WTC11 (cell line): ENCODE results near the gene SDHB. TPM values are rescaled to one million over a fixed set of nuclear protein-coding genes. Genes with fewer than 3 reads are reported as not detected.

ENCODE experiments used
- ATAC-seq: fragments of 200-7000 bp; cut with Tn5 transposase; 2 replicates; pipeline ENCODE4 v1.10.0; 2021; ENCODE audit warnings: mild to moderate bottlenecking, moderate library complexity
- CTCF ChIA-PET: fragments of 300-600 bp; sonication (Branson Sonifier 250); formaldehyde crosslinking; loops from one replicate; lab custom pipeline; 2021; ENCODE audit warnings: antibody characterized with exemption; lab: Charles Lee
- POLR2A ChIA-PET: fragments of 350-600 bp; sonication (Branson Sonifier 250); formaldehyde crosslinking; loops from one replicate; lab custom pipeline; 2021; ENCODE audit warnings: antibody characterized with exemption; lab: Charles Lee
- DNase-seq: peaks from one replicate; pipeline ENCODE4 v3.0.0; 2021; ENCODE audit warnings: low spot score
- H3K27ac Mint-ChIP-seq: 2 replicates; pipeline ENCODE4 v1.8.0; 2021; ENCODE audit warnings: mixed read lengths
- H3K27me3 Mint-ChIP-seq: 2 replicates; pipeline ENCODE4 v1.8.0; 2021; ENCODE audit warnings: low read depth, mild to moderate bottlenecking, moderate library complexity, mixed read lengths
- H3K36me3 Mint-ChIP-seq: 2 replicates; pipeline ENCODE4 v1.8.0; 2021; ENCODE audit warnings: mixed read lengths
- H3K4me1 Mint-ChIP-seq: 2 replicates; pipeline ENCODE4 v1.8.0; 2022; ENCODE audit warnings: mixed read lengths
- H3K4me3 Mint-ChIP-seq: 2 replicates; pipeline ENCODE4 v1.8.0; 2021; ENCODE audit warnings: mild to moderate bottlenecking, moderate library complexity, mixed read lengths
- H3K9me3 Mint-ChIP-seq: 2 replicates; pipeline ENCODE4 v1.8.0; 2021; ENCODE audit warnings: mixed read lengths
- CBFB ChIP-seq: sonication (generic); formaldehyde crosslinking; IDR thresholded peaks from 2 replicates; pipeline ENCODE4 v1.8.1; 2022; ENCODE audit warnings: mild to moderate bottlenecking, low read depth, missing genetic modification reagents
- CREB1 ChIP-seq: sonication (generic); formaldehyde crosslinking; IDR thresholded peaks from 2 replicates; pipeline ENCODE4 v1.8.0; 2023; ENCODE audit warnings: mild to moderate bottlenecking, missing genetic modification reagents
- CREM ChIP-seq: sonication (generic); formaldehyde crosslinking; IDR thresholded peaks from 2 replicates; pipeline ENCODE4 v1.8.1; 2022; ENCODE audit warnings: mild to moderate bottlenecking, missing genetic modification reagents, moderate library complexity
- ELF4 ChIP-seq: sonication (generic); formaldehyde crosslinking; IDR thresholded peaks from 2 replicates; pipeline ENCODE4 v1.8.1; 2022; ENCODE audit warnings: low read depth, mild to moderate bottlenecking, moderate library complexity, missing genetic modification reagents
- ERG ChIP-seq: fragments of 250-450 bp; sonication (Bioruptor Pico); IDR thresholded peaks from 2 replicates; pipeline ENCODE4 v1.8.0; 2021; ENCODE audit warnings: mild to moderate bottlenecking
- GABPB1 ChIP-seq: sonication (generic); formaldehyde crosslinking; IDR thresholded peaks from 2 replicates; pipeline ENCODE4 v1.8.1; 2023; ENCODE audit warnings: mild to moderate bottlenecking, missing genetic modification reagents
- IRF2 ChIP-seq: sonication (generic); formaldehyde crosslinking; IDR thresholded peaks from 2 replicates; pipeline ENCODE4 v1.8.0; 2022; ENCODE audit warnings: low read depth, missing genetic modification reagents, borderline replicate concordance
- JUN ChIP-seq: sonication (generic); formaldehyde crosslinking; IDR thresholded peaks from 2 replicates; pipeline ENCODE4 v1.8.0; 2023; ENCODE audit warnings: mild to moderate bottlenecking, missing genetic modification reagents
- MXD4 ChIP-seq: fragments of 250-450 bp; sonication (Bioruptor Pico); IDR thresholded peaks from 2 replicates; pipeline ENCODE4 v1.8.0; 2021; ENCODE audit warnings: mild to moderate bottlenecking, moderate library complexity, borderline replicate concordance
- NFE2L1 ChIP-seq: sonication (generic); formaldehyde crosslinking; IDR thresholded peaks from 2 replicates; pipeline ENCODE4 v1.8.1; 2023; ENCODE audit warnings: missing genetic modification reagents
- NFYB ChIP-seq: sonication (generic); formaldehyde crosslinking; conservative IDR thresholded peaks from 2 replicates; pipeline ENCODE4 v1.8.0; 2022; ENCODE audit warnings: low read depth, missing genetic modification reagents
- NR1H2 ChIP-seq: sonication (generic); formaldehyde crosslinking; IDR thresholded peaks from 2 replicates; pipeline ENCODE4 v1.9.0; 2021; ENCODE audit warnings: mild to moderate bottlenecking, moderate library complexity, missing genetic modification reagents
- NR3C1 ChIP-seq: sonication (generic); formaldehyde crosslinking; conservative IDR thresholded peaks from 2 replicates; pipeline ENCODE4 v1.8.1; 2023; ENCODE audit warnings: low read depth, mild to moderate bottlenecking, missing genetic modification reagents
- OVOL2 ChIP-seq: fragments of 250-450 bp; sonication (Bioruptor Pico); IDR thresholded peaks from 2 replicates; pipeline ENCODE4 v1.9.0; 2021; ENCODE audit warnings: mild to moderate bottlenecking, borderline replicate concordance
- STAT6 ChIP-seq: sonication (generic); formaldehyde crosslinking; conservative IDR thresholded peaks from 2 replicates; pipeline ENCODE4 v1.8.1; 2023; ENCODE audit warnings: mild to moderate bottlenecking, low read depth, missing genetic modification reagents, moderate library complexity
- USF2 ChIP-seq: sonication (generic); formaldehyde crosslinking; IDR thresholded peaks from 2 replicates; pipeline ENCODE4 v1.8.1; 2023; ENCODE audit warnings: mild to moderate bottlenecking, missing genetic modification reagents, moderate library complexity
- ZNF219 ChIP-seq: sonication (generic); formaldehyde crosslinking; IDR thresholded peaks from 2 replicates; pipeline ENCODE4 v1.8.0; 2023; ENCODE audit warnings: missing genetic modification reagents, mild to moderate bottlenecking, borderline replicate concordance
- ZNF232 ChIP-seq: sonication (generic); formaldehyde crosslinking; IDR thresholded peaks from 2 replicates; pipeline ENCODE4 v1.8.0; 2022; ENCODE audit warnings: mild to moderate bottlenecking, missing genetic modification reagents
- total RNA-seq: library from RNA; stranded (reverse); gene quantifications from 3 replicates; pipeline ENCODE4 v1.2.3, GENCODE V29; 2021
- TF ChIP-seq, protein P1 (sequence below): sonication (generic); formaldehyde crosslinking; IDR thresholded peaks from 2 replicates; pipeline ENCODE4 v1.8.1; 2023; ENCODE audit warnings: mild to moderate bottlenecking, moderate library complexity, missing genetic modification reagents
- TF ChIP-seq, protein P2 (sequence below): sonication (generic); formaldehyde crosslinking; IDR thresholded peaks from 2 replicates; pipeline ENCODE4 v1.8.1; 2022; ENCODE audit warnings: mild to moderate bottlenecking, missing genetic modification reagents, moderate library complexity, borderline replicate concordance
- TF ChIP-seq, protein P3 (sequence below): sonication (generic); formaldehyde crosslinking; IDR thresholded peaks from 2 replicates; pipeline ENCODE4 v1.8.0; 2022; ENCODE audit warnings: missing genetic modification reagents
- TF ChIP-seq, protein P4 (sequence below): sonication (generic); formaldehyde crosslinking; IDR thresholded peaks from 2 replicates; pipeline ENCODE4 v1.8.1; 2023; ENCODE audit warnings: mild to moderate bottlenecking, missing genetic modification reagents

The SDHB gene
- total RNA-seq, 1 experiment from 2014 or later: 89.5 TPM

- TF ChIP-seq STAT6 (CRISPR knock-in tag) (no peak), IRF2 (CRISPR knock-in tag) (no peak), NFE2L1 (no peak), GABPB1 (CRISPR knock-in tag) (no peak), NFYB (CRISPR knock-in tag) (no peak)
These were observed 20.4 kb downstream of the SDHB start (continued) for GRCh38 chr1:17033481-17033880.

DNA sequence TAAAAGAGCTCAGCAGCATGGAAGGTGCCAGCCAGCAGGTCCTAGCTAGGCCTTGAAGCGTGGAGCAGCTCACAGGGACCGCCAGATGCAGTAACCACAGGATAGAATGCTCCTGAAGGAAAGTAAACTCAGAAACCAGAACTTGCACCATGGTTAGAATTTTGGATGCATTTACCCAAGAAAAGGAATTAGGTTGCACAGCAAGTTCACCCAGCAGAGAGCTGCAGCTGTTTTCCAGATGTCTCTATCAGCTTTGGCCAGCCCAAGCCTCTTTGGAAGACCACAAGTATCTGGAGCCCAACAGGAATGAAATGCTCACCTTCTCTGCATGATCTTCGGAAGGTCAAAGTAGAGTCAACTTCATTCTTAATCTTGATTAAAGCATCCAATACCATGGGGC lies 21.1 kb downstream of the SDHB start:
- CTCF ChIA-PET: interaction anchor here (1.7 kb wide), 1 partner anchor 46 kb away, joined by 4 read pairs; no protein-coding TSS in a partner anchor
- no peak for ATAC-seq
- H3K9me3 Mint-ChIP-seq: no peaks in the 10 kb centered on the region
- peaks cover 4% of the 10 kb centered on the region; the same call in 1 of the 2 replicates for H3K4me1 Mint-ChIP-seq
- H3K36me3 Mint-ChIP-seq: peaks cover 25% of the 10 kb centered on the region
- H3K27ac Mint-ChIP-seq: no peak overlapping the region
- no peak overlapping the region for H3K4me3 Mint-ChIP-seq
- POLR2A ChIA-PET: interaction anchor here (0.9 kb wide), 1 partner anchor 10 kb away, joined by 3 read pairs; no protein-coding TSS in a partner anchor
- DNase-seq: no peak
- H3K27me3 Mint-ChIP-seq: no peaks in the 10 kb centered on the region
- TF ChIP-seq ZNF219 (no peak), GABPB1 (CRISPR knock-in tag) (no peak), CBFB (CRISPR knock-in tag) (no peak), MXD4 (no peak), ELF4 (no peak), NR1H2 (CRISPR knock-in tag) (no peak), CREM (no peak), CREB1 (CRISPR knock-in tag) (no peak), USF2 (CRISPR knock-in tag) (no peak), OVOL2 (CRISPR knock-in tag) (no peak), NR3C1 (CRISPR knock-in tag) (no peak), JUN (CRISPR knock-in tag) (no peak), ERG (CRISPR knock-in tag) (no peak), ZNF232 (no peak)
- TF ChIP-seq, protein P1, sequence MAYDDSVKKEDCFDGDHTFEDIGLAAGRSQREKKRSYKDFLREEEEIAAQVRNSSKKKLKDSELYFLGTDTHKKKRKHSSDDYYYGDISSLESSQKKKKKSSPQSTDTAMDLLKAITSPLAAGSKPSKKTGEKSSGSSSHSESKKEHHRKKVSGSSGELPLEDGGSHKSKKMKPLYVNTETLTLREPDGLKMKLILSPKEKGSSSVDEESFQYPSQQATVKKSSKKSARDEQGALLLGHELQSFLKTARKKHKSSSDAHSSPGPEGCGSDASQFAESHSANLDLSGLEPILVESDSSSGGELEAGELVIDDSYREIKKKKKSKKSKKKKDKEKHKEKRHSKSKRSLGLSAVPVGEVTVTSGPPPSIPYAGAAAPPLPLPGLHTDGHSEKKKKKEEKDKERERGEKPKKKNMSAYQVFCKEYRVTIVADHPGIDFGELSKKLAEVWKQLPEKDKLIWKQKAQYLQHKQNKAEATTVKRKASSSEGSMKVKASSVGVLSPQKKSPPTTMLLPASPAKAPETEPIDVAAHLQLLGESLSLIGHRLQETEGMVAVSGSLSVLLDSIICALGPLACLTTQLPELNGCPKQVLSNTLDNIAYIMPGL (CRISPR knock-in tag): no peak
- TF ChIP-seq, protein P2, sequence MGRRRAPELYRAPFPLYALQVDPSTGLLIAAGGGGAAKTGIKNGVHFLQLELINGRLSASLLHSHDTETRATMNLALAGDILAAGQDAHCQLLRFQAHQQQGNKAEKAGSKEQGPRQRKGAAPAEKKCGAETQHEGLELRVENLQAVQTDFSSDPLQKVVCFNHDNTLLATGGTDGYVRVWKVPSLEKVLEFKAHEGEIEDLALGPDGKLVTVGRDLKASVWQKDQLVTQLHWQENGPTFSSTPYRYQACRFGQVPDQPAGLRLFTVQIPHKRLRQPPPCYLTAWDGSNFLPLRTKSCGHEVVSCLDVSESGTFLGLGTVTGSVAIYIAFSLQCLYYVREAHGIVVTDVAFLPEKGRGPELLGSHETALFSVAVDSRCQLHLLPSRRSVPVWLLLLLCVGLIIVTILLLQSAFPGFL (CRISPR knock-in tag): no peak
- TF ChIP-seq, protein P3, sequence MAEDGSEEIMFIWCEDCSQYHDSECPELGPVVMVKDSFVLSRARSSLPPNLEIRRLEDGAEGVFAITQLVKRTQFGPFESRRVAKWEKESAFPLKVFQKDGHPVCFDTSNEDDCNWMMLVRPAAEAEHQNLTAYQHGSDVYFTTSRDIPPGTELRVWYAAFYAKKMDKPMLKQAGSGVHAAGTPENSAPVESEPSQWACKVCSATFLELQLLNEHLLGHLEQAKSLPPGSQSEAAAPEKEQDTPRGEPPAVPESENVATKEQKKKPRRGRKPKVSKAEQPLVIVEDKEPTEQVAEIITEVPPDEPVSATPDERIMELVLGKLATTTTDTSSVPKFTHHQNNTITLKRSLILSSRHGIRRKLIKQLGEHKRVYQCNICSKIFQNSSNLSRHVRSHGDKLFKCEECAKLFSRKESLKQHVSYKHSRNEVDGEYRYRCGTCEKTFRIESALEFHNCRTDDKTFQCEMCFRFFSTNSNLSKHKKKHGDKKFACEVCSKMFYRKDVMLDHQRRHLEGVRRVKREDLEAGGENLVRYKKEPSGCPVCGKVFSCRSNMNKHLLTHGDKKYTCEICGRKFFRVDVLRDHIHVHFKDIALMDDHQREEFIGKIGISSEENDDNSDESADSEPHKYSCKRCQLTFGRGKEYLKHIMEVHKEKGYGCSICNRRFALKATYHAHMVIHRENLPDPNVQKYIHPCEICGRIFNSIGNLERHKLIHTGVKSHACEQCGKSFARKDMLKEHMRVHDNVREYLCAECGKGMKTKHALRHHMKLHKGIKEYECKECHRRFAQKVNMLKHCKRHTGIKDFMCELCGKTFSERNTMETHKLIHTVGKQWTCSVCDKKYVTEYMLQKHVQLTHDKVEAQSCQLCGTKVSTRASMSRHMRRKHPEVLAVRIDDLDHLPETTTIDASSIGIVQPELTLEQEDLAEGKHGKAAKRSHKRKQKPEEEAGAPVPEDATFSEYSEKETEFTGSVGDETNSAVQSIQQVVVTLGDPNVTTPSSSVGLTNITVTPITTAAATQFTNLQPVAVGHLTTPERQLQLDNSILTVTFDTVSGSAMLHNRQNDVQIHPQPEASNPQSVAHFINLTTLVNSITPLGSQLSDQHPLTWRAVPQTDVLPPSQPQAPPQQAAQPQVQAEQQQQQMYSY: no peak
- TF ChIP-seq, protein P4, sequence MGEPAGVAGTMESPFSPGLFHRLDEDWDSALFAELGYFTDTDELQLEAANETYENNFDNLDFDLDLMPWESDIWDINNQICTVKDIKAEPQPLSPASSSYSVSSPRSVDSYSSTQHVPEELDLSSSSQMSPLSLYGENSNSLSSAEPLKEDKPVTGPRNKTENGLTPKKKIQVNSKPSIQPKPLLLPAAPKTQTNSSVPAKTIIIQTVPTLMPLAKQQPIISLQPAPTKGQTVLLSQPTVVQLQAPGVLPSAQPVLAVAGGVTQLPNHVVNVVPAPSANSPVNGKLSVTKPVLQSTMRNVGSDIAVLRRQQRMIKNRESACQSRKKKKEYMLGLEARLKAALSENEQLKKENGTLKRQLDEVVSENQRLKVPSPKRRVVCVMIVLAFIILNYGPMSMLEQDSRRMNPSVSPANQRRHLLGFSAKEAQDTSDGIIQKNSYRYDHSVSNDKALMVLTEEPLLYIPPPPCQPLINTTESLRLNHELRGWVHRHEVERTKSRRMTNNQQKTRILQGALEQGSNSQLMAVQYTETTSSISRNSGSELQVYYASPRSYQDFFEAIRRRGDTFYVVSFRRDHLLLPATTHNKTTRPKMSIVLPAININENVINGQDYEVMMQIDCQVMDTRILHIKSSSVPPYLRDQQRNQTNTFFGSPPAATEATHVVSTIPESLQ (CRISPR knock-in tag): no peak
